Mucosa of stomach (tissue), 1 donor: ENCODE data around the gene GRIK2.

ENCODE experiments used
- H3K27me3 ChIP-seq: one replicate; pipeline ENCODE4 v1.7.0; 2013; ENCODE audit warnings: mild to moderate bottlenecking, low read length; ENCODE audit not compliant: control insufficient read depth, insufficient read depth
- H3K36me3 ChIP-seq: one replicate; pipeline ENCODE4 v1.7.0; 2013; ENCODE audit warnings: low read length; ENCODE audit not compliant: control insufficient read depth, insufficient read depth
- H3K4me1 ChIP-seq: one replicate; pipeline ENCODE4 v1.7.0; 2013; ENCODE audit warnings: mild to moderate bottlenecking, low read length; ENCODE audit not compliant: control insufficient read depth, insufficient read depth
- H3K4me3 ChIP-seq: one replicate; pipeline ENCODE4 v1.7.0; 2013; ENCODE audit warnings: low read length
- H3K9ac ChIP-seq: one replicate; pipeline ENCODE4 v1.7.0; 2013; ENCODE audit warnings: mild to moderate bottlenecking, low read length, moderate library complexity
- H3K9me3 ChIP-seq: one replicate; pipeline ENCODE4 v1.7.0; 2013; ENCODE audit warnings: mild to moderate bottlenecking, low read length, moderate library complexity; ENCODE audit not compliant: control insufficient read depth
- donor health status: Pancreatic carcinoma.

GRIK2 gene

GRCh38 chr6:101402622-101403031, 9.1 kb downstream of the GRIK2 start:
- no peak overlapping the region for H3K9ac ChIP-seq
- H3K4me3 ChIP-seq, result no peak overlapping the region
- no peaks in the 10 kb centered on the region for H3K4me1 ChIP-seq
- H3K27me3 ChIP-seq, result peaks cover 47% of the 10 kb centered on the region
- no peaks in the 10 kb centered on the region for H3K9me3 ChIP-seq
- no peaks in the 10 kb centered on the region for H3K36me3 ChIP-seq

DNA sequence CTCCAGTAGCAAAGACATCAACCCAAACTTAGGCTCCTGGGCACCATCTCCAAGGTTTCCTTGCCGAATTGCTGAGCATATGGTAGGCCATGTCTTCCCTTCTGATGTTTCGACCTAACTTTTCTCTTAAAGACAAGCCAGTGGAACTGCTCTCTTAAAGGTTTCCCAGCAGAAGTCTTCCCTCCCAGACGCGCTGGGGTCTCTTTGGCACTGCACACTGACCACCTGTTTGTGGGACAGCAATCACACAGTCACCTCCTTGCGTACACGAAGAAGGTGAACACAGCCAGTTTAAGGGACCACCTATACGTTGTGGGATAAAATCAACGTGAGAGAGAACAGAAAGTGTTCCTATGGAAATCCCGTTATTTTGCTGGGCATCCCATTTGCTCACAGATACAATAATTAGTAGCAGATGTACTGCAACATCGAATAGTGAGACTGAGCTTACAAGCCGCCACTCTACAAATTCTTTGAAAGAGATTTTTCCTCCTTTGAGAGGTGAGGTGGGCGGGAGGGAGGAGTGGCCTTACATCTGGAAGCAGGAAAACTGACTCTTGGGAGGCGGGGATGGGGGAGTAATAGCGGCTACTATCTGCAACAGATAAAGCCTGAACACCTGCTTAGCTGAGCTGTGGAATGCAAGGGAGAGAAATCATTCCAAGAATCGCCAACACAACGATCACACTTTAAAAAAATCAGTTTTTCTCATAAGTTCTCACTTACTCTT, 9.9 kb downstream of the GRIK2 start:
- H3K4me3 ChIP-seq, result no peak overlapping the region
- H3K4me1 ChIP-seq, result no peaks in the 10 kb centered on the region
- H3K27me3 ChIP-seq, result peaks cover 47% of the 10 kb centered on the region
- H3K9me3 ChIP-seq, result no peaks in the 10 kb centered on the region
- H3K36me3 ChIP-seq, result no peaks in the 10 kb centered on the region
- no peak overlapping the region for H3K9ac ChIP-seq

GRCh38 chr6:101404775-101405174, 11.3 kb downstream of the GRIK2 start:
- no peaks in the 10 kb centered on the region for H3K4me1 ChIP-seq
- H3K36me3 ChIP-seq, result no peaks in the 10 kb centered on the region
- no peak overlapping the region for H3K4me3 ChIP-seq
- H3K27me3 ChIP-seq, result peaks cover 34% of the 10 kb centered on the region
- H3K9ac ChIP-seq, result no peak overlapping the region
- H3K9me3 ChIP-seq, result no peaks in the 10 kb centered on the region

- no peaks in the 10 kb centered on the region for H3K9me3 ChIP-seq
- no peak overlapping the region for H3K4me3 ChIP-seq
- H3K27me3 ChIP-seq, result no peaks in the 10 kb centered on the region
- H3K36me3 ChIP-seq, result no peaks in the 10 kb centered on the region
- no peak overlapping the region for H3K9ac ChIP-seq
- H3K4me1 ChIP-seq, result no peaks in the 10 kb centered on the region
Measured at GRCh38 chr6:101413773-101414172, 20.3 kb downstream of the GRIK2 start.

DNA sequence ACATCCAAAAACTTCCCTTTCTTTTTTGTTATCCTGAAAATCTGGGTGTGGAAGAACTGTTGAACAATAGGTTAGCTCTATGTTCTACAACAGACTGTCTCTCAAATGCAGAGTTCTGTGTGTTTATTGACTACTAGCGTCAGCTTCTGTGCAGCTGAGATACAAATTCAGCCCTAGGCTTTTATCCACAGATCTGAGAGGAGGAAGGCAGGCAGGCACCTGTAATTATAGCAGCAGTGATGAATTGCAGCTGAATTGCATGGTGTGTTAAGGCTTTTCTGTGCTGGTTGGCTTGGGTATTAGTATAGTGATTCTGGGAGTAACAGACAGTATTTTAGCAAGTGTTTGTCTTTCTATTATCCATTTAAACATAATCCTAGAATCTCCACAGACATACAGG, 24.4 kb downstream of the GRIK2 start:
- Histone ChIP-seq H3K36me3 (no peaks in the 10 kb centered on the region), H3K4me1 (no peaks in the 10 kb centered on the region), H3K9ac (no peak overlapping the region), H3K9me3 (no peaks in the 10 kb centered on the region), H3K27me3 (no peaks in the 10 kb centered on the region), H3K4me3 (no peak overlapping the region)

DNA sequence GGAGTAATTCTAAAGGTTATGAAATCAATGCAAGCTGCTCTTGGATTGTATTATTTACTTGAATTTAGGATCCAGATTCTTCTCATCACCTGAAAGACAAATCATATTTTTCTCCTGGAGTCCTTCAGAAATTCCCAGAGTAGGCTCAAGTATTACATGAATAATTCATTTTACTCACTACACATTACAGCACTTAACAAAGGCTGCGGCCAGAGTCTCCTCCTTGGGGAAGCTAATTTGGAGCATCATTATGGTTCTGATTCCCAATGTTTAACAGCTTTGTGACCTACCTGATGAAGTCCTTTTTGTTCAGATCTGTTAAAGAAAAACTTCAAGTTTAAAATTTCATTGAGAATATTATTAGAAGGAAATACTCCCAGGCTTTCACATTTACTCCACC, 28.7 kb downstream of the GRIK2 start:
- H3K4me3 ChIP-seq, result no peak overlapping the region
- H3K9me3 ChIP-seq, result no peaks in the 10 kb centered on the region
- no peaks in the 10 kb centered on the region for H3K36me3 ChIP-seq
- H3K9ac ChIP-seq, result no peak overlapping the region
- no peaks in the 10 kb centered on the region for H3K4me1 ChIP-seq
- no peaks in the 10 kb centered on the region for H3K27me3 ChIP-seq

DNA sequence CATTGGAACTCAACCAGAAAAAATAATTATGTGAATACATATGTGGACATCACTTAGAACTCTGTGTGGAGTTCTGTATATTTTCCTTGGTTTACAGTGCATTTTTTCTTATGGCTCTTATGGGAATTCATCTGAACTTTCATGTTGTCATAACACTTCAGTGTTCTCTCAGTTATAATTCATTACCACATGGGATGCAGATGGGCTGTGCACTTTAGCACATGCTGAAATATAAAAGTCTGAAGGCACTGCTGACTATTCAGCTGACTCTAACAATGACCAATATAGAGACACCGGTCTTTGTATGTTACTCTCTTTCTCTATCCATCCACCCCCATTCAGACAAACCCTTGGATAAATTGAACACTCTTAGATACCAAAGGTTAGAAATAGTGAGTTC, 29.3 kb downstream of the GRIK2 start:
- Histone ChIP-seq H3K4me1 (no peaks in the 10 kb centered on the region), H3K36me3 (no peaks in the 10 kb centered on the region), H3K27me3 (no peaks in the 10 kb centered on the region), H3K9ac (no peak overlapping the region), H3K4me3 (no peak overlapping the region), H3K9me3 (no peaks in the 10 kb centered on the region)

- Histone ChIP-seq H3K27me3 (no peaks in the 10 kb centered on the region), H3K9ac (no peak overlapping the region), H3K36me3 (no peaks in the 10 kb centered on the region), H3K4me1 (no peaks in the 10 kb centered on the region), H3K9me3 (no peaks in the 10 kb centered on the region), H3K4me3 (no peak overlapping the region)
Measured at GRCh38 chr6:101429270-101429669, 35.8 kb downstream of the GRIK2 start.

DNA sequence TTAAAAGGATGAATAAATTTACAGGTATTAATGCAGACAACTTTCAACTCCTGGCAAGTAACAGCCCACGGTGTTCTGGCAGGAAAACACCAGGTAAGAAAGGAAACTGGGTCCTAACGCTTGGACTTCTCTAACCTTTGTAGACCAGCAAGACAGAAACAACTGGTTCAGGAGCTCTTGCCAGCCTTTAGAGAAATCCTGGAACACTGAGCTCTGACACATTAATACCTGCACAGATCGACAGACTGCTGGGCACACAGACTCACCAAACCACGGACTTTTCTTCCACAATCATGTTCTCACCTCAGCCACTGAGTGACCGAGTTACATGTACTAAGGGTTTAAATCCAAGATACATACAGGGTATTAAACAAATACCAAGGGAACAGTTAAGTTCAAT, 36.3 kb downstream of the GRIK2 start:
- no peaks in the 10 kb centered on the region for H3K36me3 ChIP-seq
- H3K9me3 ChIP-seq, result no peaks in the 10 kb centered on the region
- no peak overlapping the region for H3K4me3 ChIP-seq
- H3K27me3 ChIP-seq, result no peaks in the 10 kb centered on the region
- H3K9ac ChIP-seq, result no peak overlapping the region
- no peaks in the 10 kb centered on the region for H3K4me1 ChIP-seq

DNA sequence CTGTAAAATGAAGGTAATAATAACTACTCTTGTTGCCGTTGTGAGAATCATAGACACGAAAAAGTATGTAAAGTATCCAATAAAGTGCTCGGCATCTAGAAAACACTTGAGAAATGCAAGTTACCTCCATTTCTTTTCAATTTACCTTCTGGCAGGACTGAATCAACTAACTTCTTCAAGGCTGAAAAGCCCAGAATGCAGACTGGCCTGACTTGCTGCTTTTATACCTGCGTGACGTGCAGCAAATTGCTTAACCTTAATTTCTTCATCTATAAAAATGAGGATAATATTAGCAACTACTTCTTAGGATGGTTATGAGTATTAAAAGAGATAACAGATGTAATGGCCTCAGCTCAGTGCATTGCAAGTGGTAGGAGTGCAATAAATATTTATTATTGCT, 39.6 kb downstream of the GRIK2 start:
- Histone ChIP-seq H3K9ac (no peak overlapping the region), H3K9me3 (no peaks in the 10 kb centered on the region), H3K4me1 (no peaks in the 10 kb centered on the region), H3K36me3 (no peaks in the 10 kb centered on the region), H3K27me3 (no peaks in the 10 kb centered on the region), H3K4me3 (no peak overlapping the region)

- Histone ChIP-seq H3K4me3 (no peak overlapping the region), H3K4me1 (no peaks in the 10 kb centered on the region), H3K27me3 (no peaks in the 10 kb centered on the region), H3K9ac (no peak overlapping the region), H3K36me3 (no peaks in the 10 kb centered on the region), H3K9me3 (no peaks in the 10 kb centered on the region)
Measured at GRCh38 chr6:101434601-101435000, 41.1 kb downstream of the GRIK2 start.

- no peak overlapping the region for H3K9ac ChIP-seq
Measured at GRCh38 chr6:101435038-101435437, 41.5 kb downstream of the GRIK2 start.

DNA sequence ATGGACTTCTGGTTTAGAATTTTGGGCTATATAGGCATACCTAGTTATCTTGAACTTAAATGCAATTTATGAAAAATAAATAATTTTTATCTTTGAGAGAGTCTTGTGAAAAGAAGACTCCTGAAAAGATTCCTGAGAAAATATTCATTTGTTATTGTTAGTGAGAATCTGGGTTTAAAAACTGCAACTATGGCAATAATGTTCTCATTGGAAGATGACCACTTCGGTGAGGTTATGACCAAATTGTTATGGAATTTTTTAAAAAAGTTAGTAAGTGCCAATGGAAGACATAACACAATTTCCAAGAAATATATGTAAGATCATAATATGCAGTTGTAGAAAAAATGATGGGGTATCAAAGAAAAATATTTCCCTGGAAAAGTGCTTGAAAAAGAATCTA, 46.3 kb downstream of the GRIK2 start:
- H3K4me1 ChIP-seq, result no peaks in the 10 kb centered on the region
- no peak overlapping the region for H3K9ac ChIP-seq
- no peaks in the 10 kb centered on the region for H3K36me3 ChIP-seq
- H3K27me3 ChIP-seq, result no peaks in the 10 kb centered on the region
- no peaks in the 10 kb centered on the region for H3K9me3 ChIP-seq
- no peak overlapping the region for H3K4me3 ChIP-seq

More at GRCh38 chr6:101435038-101435437, 41.5 kb downstream of the GRIK2 start:
- no peaks in the 10 kb centered on the region for H3K9me3 ChIP-seq
- no peaks in the 10 kb centered on the region for H3K36me3 ChIP-seq
- H3K4me1 ChIP-seq, result no peaks in the 10 kb centered on the region
- no peaks in the 10 kb centered on the region for H3K27me3 ChIP-seq
- H3K4me3 ChIP-seq, result no peak overlapping the region
